ENCODE data around the gene DLGAP3. TPM values are rescaled to one million over a fixed set of nuclear protein-coding genes. Genes with fewer than 3 reads are reported as not detected.

Gene DLGAP3
- total RNA-seq, 1 experiment from 2014 or later: not detected

DNA sequence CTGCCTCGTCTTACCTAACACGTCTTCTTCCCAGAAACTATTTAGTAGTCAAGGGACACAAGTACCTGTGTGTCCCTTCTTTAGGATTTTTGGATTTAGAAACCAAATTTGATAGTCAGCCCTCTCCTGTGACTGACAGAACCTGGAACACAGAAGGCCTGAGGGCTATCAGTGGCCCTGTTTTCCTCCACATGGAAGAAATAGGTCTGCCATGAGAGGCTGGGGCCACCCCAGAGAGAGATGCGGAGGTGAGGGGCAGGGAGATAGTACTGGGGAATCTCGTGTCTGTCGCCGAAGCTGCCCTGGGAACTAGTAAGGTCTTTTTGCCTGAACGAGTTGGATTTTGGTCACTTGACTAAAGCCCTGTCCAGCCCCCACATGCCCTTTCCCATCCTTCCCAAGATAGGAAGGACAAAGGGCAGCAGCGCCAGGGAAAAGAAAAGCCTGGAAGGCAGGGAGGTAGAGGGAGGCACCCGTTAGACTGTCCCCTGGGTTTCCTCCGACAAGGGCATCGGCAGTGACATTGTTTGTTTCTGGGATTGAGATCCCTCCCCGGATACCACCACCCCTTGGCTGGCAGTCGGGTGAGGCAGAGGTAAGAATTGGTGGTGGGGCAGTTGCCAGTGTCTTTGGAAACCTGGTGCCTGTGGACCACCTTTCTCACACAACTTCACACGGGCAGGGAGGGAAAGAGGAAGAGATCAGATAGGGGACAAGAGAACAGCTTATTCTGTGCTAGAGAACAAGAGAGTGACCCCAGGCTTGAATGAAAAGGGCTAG lies 89.7 kb downstream of the DLGAP3 start:
- ChIA-PET CTCF (no interaction called here), POLR2A (ENCODE audit: low non-redundant PET) (no interaction called here)
- Histone ChIP-seq H3K27ac (ENCODE audit: low read depth, low read length, poor library complexity, severe bottlenecking) (no peak overlapping the region), H3K9me3 (ENCODE audit: low read depth, low read length, poor library complexity, severe bottlenecking) (no peaks in the 10 kb centered on the region), H3K4me3 (ENCODE audit: low read depth, low read length, poor library complexity, severe bottlenecking) (no peak overlapping the region), H3K36me3 (ENCODE audit: insufficient read depth, low read length, poor library complexity, severe bottlenecking) (no peaks in the 10 kb centered on the region), H3K27me3 (replicated peaks; ENCODE audit: insufficient read depth, low read depth, low read length, poor library complexity) (no peaks in the 10 kb centered on the region), H3K4me1 (ENCODE audit: insufficient read depth, low read length, poor library complexity, severe bottlenecking) (no peaks in the 10 kb centered on the region)
- intact Hi-C loops (cut with micrococcal nuclease; ENCODE audit: unreplicated experiment): no loop called here
- no peak for TF ChIP-seq CTCF (conservative IDR thresholded peaks at IDR 0.05; ENCODE audit: low read depth, low read length)
- no TSS peak for BruUV-seq (replicated peaks)
- DNase-seq (ENCODE audit: low spot score): no peak

GRCh38 chr1:34833711-34834110 lies 95.7 kb downstream of the DLGAP3 start:
- ChIA-PET POLR2A (ENCODE audit: low non-redundant PET) (no interaction called here), CTCF (no interaction called here)
- TF ChIP-seq EZH2 (IDR thresholded peaks at IDR 0.05; ENCODE audit: borderline replicate concordance, low read depth, low read length, poor library complexity, severe bottlenecking) (no peak), CTCF (conservative IDR thresholded peaks at IDR 0.05; ENCODE audit: low read depth, low read length) (no peak)
- H3K4me3 ChIP-seq (ENCODE audit: low read depth, low read length, poor library complexity, severe bottlenecking): no peak overlapping the region
- H3K4me1 ChIP-seq (ENCODE audit: insufficient read depth, low read length, poor library complexity, severe bottlenecking): no peaks in the 10 kb centered on the region
- no peak overlapping the region for H3K27ac ChIP-seq (ENCODE audit: low read depth, low read length, poor library complexity, severe bottlenecking)
- BruUV-seq (replicated peaks): no TSS peak
- no peaks in the 10 kb centered on the region for H3K36me3 ChIP-seq (ENCODE audit: insufficient read depth, low read length, poor library complexity, severe bottlenecking)
- H3K9me3 ChIP-seq (ENCODE audit: low read depth, low read length, poor library complexity, severe bottlenecking): no peaks in the 10 kb centered on the region
- no peak for DNase-seq (ENCODE audit: low spot score)
- intact Hi-C loops (cut with micrococcal nuclease; ENCODE audit: unreplicated experiment): no loop called here
- no peaks in the 10 kb centered on the region for H3K27me3 ChIP-seq (replicated peaks; ENCODE audit: insufficient read depth, low read depth, low read length, poor library complexity)

GRCh38 chr1:34831721-34832246 lies 97.7 kb downstream of the DLGAP3 start:
- ChIA-PET CTCF (no interaction called here), POLR2A (ENCODE audit: low non-redundant PET) (no interaction called here)
- Histone ChIP-seq H3K36me3 (ENCODE audit: insufficient read depth, low read length, poor library complexity, severe bottlenecking) (no peaks in the 10 kb centered on the region), H3K4me3 (ENCODE audit: low read depth, low read length, poor library complexity, severe bottlenecking) (no peak overlapping the region), H3K27ac (ENCODE audit: low read depth, low read length, poor library complexity, severe bottlenecking) (no peak overlapping the region), H3K4me1 (ENCODE audit: insufficient read depth, low read length, poor library complexity, severe bottlenecking) (no peaks in the 10 kb centered on the region), H3K9me3 (ENCODE audit: low read depth, low read length, poor library complexity, severe bottlenecking) (no peaks in the 10 kb centered on the region), H3K27me3 (replicated peaks; ENCODE audit: insufficient read depth, low read depth, low read length, poor library complexity) (no peaks in the 10 kb centered on the region)
- DNase-seq (ENCODE audit: low spot score): no peak
- no TSS peak for BruUV-seq (replicated peaks)
- TF ChIP-seq EZH2 (IDR thresholded peaks at IDR 0.05; ENCODE audit: borderline replicate concordance, low read depth, low read length, poor library complexity, severe bottlenecking) (no peak), CTCF (conservative IDR thresholded peaks at IDR 0.05; ENCODE audit: low read depth, low read length) (no peak)
- intact Hi-C loops (cut with micrococcal nuclease; ENCODE audit: unreplicated experiment): no loop called here
